HG02759 (cell line): Measurements from ENCODE around the gene STARD9.
A peak's percentile ranks its signal among the peaks of the same experiment; 100 is the strongest.
"Not testable (repeated sequence)": the region's sequence is repeated elsewhere in the genome, so short reads cannot be mapped to it uniquely, and the experiment has no call there.

ENCODE experiments used
- ATAC-seq: cut with Tn5 transposase; IDR thresholded peaks from one replicate; pipeline ENCODE4 v1.9.1; 2021; ENCODE audit warnings: mild to moderate bottlenecking, moderate library complexity; ENCODE audit not compliant: unreplicated experiment

STARD9 gene

GRCh38 chr15:42584031-42584765, 8.8 kb downstream of the STARD9 start:
- no peak for ATAC-seq

DNA sequence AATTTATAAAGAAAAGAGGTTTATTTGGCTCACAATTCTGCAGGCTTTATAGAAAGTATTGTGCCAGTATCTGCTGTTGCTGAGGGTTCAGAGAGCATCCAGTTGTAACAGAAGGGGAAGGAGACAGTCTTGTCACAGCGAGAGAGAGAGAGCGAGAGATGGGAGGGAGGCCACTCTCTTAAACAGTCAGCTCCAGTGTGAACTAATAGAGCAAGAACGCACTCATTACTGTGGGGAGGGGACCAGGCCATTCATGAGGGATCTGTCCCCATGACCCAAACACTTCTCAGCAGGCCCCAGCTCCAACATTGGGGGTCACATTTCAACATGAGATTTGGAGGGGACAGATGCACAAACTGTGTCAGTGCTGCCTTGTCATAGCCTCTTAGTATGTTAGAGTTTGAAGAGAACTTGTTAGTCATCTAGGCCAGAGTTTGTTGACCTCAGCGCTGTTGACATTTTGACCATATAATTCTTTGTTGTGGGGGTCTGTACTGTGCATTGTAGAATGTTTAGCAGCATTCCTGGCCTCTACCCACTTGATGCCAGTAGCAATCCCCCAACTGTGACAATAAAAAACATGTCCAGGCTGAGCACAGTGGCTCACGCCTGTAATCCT, 15.3 kb downstream of the STARD9 start:
- ATAC-seq: no peak

GRCh38 chr15:42591238-42591934, 16.0 kb downstream of the STARD9 start:
- no peak for ATAC-seq

GRCh38 chr15:42592716-42593115, 17.3 kb downstream of the STARD9 start:
- no peak for ATAC-seq

- no peak for ATAC-seq
Observed at GRCh38 chr15:42593143-42593542, 17.7 kb downstream of the STARD9 start.

GRCh38 chr15:42594095-42594494, 18.7 kb downstream of the STARD9 start:
- ATAC-seq: no peak

DNA sequence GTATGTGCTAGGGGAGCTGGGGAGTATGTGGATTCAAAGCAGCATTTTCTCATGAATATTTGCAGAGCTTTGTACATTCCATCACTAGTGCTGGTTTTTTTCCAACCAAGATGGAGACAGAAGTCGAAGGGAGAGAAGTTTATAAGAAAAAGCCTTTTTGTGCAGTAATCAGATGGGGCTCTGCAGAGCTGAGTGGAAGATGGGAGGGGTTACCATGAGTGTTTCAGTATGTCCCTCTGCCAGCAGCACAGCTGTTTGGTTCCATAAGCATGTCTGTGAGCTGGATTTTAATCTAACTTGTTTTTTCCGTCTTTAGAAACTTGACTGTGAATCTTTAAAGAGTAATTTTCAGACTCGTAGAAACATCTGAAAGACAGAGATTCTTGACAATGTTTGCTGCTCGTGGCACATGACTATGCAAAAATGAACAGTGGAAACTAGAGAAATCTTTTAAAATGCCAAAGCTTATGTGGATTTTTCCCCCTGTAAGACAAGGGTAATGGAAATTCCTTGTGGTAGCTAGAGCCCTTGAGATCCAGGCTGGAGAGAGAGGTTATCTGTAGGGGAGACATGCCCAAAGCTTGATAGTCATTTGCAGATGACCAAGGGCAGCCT, 20.3 kb downstream of the STARD9 start:
- no peak for ATAC-seq

DNA sequence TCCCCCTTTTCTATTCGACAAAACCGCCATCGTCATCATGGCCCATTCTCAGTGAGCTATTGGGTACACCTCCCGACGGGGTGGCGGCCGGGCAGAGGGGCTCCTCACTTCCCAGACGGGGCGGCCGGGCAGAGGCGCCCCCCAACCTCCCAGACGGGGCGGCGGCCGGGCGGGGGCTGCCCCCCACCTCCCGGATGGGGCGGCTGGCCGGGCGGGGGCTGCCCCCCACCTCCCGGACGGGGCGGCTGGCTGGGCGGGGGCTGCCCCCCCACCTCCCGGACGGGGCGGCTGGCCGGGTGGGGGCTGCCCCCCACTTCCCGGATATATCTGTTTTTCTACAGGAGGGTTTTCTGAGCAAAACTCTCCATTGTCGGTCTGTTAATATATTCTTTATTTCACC, 25.9 kb downstream of the STARD9 start:
- not testable (repeated sequence) for ATAC-seq

- no peak for ATAC-seq
Observed at GRCh38 chr15:42602501-42602900, 27.1 kb downstream of the STARD9 start.

DNA sequence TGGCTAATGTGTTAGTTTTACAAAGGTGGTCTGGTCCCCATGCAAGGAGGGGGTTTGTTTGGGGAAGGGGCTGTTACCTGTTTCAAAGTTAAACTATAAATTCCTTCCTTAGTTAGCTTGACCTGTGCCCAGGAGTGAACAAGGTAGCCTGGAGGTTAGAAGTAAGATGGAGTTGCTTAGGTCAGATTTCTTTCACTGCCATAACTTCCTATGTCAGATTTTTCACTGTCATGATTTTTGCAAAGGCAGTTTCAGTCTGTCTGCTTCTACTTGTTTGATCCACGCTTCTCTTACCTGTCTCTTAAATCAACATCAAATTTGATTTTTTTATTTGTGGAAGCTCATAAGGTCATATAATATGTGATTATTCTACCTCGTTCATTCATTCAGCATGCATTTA, 28.6 kb downstream of the STARD9 start:
- no peak for ATAC-seq

DNA sequence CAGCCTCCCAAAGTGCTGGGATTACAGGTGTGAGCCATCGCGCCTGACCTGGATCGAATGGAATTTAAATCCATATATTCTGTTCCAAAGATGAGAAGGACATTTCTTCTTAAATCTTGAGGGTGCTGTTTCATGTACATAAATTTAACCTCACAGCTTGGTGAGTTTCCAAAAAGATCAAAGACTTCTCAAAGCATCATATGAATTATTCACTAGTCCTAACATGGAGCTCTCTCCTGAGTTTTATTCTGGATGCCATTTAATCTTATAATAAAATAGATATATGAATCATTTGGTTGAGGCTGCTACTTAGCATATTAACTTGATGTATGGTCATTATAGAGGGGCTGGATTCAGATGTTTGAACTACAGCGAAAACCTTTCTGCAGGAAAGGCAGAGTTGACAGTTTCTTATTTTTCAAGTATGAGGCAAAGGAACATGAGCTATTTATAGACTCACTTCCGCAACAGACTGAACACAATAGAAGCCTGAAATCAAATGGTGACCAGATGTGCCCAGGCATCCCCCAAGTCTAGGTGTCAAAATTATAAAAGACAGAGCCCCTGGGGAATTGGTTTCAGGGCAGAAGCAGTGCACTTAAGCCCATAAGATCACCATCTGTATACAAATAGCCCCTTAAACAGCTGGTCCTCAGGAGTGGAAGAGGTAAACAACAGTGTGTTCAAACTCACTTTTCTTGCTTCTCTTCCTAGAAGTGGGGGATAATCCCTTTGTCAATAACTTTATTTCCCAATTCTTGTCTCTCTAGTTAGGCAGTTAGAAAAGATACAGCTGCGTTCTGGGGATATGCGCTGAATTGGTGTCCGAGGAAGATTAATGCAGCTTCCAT, 29.7 kb downstream of the STARD9 start:
- ATAC-seq: no peak

DNA sequence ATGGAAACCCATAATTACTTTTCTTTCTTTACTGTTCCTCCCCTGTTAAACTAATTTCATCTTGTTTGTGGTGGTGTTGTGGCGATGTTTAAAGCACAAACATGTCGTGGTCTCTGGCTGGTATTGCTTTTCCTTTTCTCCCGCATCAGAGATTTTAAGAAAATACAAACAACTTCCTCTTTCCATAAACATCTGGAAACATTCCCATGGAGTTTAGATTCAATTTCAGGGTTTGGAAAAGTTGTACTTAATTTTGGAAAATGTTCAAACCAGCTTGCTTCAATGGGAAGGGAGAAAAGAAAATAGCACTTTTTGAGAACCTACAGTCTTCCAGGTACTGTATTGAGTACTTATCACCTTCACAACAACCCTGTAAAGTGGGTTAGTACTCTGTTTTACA, 30.4 kb downstream of the STARD9 start:
- no peak for ATAC-seq

GRCh38 chr15:42608110-42608531, 32.7 kb downstream of the STARD9 start:
- ATAC-seq: peak; percentile 51

DNA sequence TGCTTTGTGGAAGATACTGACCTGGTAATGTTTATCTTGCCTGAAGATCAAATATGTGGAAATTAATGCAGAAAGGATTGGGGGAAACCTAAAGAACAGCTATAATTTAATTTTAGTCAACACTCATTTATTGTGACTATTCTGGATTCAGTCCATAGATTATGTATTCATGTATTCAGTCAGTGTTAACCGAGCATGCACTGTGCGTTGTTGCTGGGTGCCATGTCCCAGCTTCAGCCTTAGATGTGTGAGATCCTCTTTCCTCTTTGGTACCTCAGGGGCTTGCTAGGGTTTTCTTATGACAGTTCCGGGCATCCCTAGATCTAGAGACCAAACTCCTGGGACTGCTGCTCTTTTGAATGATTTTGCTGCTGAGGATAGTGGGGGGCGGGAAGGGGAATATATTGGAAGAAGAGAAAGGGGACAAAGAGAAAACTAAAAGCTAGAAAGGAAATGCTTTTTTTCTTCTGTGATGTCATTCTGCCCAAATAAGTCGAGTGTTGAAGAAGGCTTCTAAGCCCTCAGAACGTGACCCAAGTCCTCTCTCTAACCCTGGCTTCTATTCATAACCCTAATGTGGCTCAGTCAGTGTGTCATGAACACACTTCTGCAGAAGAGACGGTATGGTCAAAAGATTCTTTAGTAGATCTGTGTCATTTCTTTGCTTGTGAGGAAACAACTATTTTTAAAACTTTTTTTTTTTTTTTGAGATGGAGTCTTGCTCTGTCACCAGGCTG, 33.5 kb downstream of the STARD9 start:
- ATAC-seq: no peak

- no peak for ATAC-seq
Observed at GRCh38 chr15:42611532-42611931, 36.1 kb downstream of the STARD9 start.

- no peak for ATAC-seq
Observed at GRCh38 chr15:42612367-42612912, 37.0 kb downstream of the STARD9 start.

GRCh38 chr15:42616107-42616506, 40.7 kb downstream of the STARD9 start:
- ATAC-seq: no peak

GRCh38 chr15:42619656-42620371, 44.4 kb downstream of the STARD9 start:
- ATAC-seq: no peak

- no peak for ATAC-seq
Observed at GRCh38 chr15:42621386-42621785, 46.0 kb downstream of the STARD9 start.
